ENCODE measurements around the gene AURKA. TPM values are rescaled to one million over a fixed set of nuclear protein-coding genes. Genes with fewer than 3 reads are reported as not detected.

AURKA gene
- total and polyA plus RNA-seq, 9 of the 15 experiments (the other 6 are each of a cell fraction or from before 2014, with no cell fraction given) = 72.7 to 162 (median 113) TPM

DNA sequence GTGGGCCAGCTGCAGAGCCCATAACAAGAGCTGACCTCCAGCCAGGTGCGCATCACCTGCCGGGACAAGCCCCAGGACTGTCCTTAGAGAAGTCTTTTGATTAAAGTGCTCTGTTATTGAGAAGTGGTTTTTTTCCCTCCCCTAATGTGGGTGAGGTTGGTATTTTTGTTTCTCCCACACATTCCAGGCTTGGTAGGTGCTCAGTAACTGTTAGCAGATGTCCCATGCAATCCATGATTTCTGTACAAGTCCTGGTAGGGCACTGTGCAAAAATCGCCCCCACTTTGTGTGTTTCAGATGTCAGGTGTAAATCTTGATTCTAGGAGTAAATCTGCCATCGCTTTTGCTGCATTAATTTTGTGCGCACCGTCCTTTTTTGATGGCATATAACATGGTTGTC lies 28.5 kb downstream of the AURKA start:
- Histone ChIP-seq H3K4me3 (no peak overlapping the region), H2AFZ (ENCODE audit: low read depth, low read length) (no peak overlapping the region), H3K4me2 (ENCODE audit: insufficient read depth, low read length) (peak overlapping the region; percentile 90), H3K9ac (ENCODE audit: insufficient read depth in 1 of 2, low read depth in 2 of 2, low read length in 2 of 2) (peak overlapping the region in 1 of 2 experiments; percentile 81; a peak in 2 of 4 replicates), H3K27ac (ENCODE audit: extremely low read depth, low read depth, low read length) (peak overlapping the region; percentile 81), H3K27me3 (ENCODE audit: control insufficient read depth in 2 of 2, insufficient read depth in 2 of 2, low read length in 2 of 2) (no peaks in the 10 kb centered on the region), H3K79me2 (ENCODE audit: control insufficient read depth, insufficient read depth, low read length) (peaks cover 61% of the 10 kb centered on the region), H3K9me3 (replicated peaks; ENCODE audit: control insufficient read depth, insufficient read depth, low read depth, low read length) (no peaks in the 10 kb centered on the region), H4K20me1 (replicated peaks; ENCODE audit: control insufficient read depth, insufficient read depth, low read length) (no peaks in the 10 kb centered on the region), H3K36me3 (ENCODE audit: control insufficient read depth, insufficient read depth, low read length) (peaks cover 56% of the 10 kb centered on the region), H3K9me1 (ENCODE audit: control insufficient read depth, insufficient read depth, low read length) (no peaks in the 10 kb centered on the region), H3K4me1 (replicated peaks in 1 of 2; ENCODE audit: control insufficient read depth in 2 of 2, insufficient read depth in 2 of 2, low read length in 2 of 2) (peaks cover 31 to 50% of the 10 kb centered on the region in 2 experiments)
- DNase-seq (ENCODE audit: extremely low read depth in 1 of 4, low spot score in 3 of 4) = no peak
- ChIA-PET POLR2A (interaction anchor here (0.7 to 2.3 kb wide), 4 partner anchors 9 to 221 kb away, joined by 3 to 9 read pairs (median 6); partner anchors contain the start of genes AURKA and CSTF1), CTCF (ENCODE audit: low intra/inter-chr PET ratio) (no interaction called here)
- FAIRE-seq = no peak
- TF ChIP-seq GATA2 (CRISPR knock-in tag; IDR thresholded peaks at IDR 0.05) (no peak), ID3 (CRISPR knock-in tag; IDR thresholded peaks at IDR 0.05) (no peak), ID3 (tag; IDR thresholded peaks at IDR 0.05) (no peak)
- WGBS (ENCODE audit: insufficient coverage, low coverage, missing lambda C conversion rate) = 64% methylated on average over 6 of the region's 6 CpGs
- BruUV-seq (replicated peaks) = no TSS peak
- no peak for ATAC-seq
- intact Hi-C loops (cut with micrococcal nuclease) = loop anchor here (1.0 to 2.0 kb wide), 2 partner anchors 29 to 49 kb away; partner anchors contain the start of genes AURKA, CASS4 and CSTF1
- in situ Hi-C loops (cut with MboI) = loop anchor here (25.0 kb wide), 1 partner anchor 1276 kb away; no protein-coding TSS in a partner anchor

DNA sequence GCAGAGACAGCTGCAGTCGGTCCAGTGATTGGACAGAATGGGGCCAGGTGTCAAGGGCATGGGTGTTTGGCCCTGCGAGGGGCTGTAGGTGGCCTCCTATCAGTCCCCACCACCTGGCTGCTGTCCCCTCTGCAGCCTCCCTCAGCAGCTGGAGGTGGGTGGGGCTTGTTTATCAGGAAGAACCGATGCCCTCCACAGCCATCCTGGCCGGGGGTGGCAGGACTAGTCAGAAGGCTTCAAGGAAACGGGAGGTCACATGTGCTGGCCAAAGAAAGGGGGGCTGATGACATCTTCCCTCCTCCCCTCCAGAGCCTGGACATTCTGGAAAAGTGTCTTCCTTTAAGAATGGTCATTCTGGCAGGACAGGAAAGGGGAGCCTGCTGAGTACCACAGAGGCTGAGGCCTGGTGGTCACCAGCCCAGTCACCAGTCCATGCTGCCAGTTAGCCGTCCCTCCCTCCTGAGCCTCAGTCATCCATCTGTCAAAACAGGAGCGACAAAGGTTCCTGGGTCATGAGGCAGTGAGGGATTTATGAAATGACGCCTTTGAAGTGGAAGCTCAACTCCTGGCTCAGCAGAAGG lies 29.1 kb downstream of the AURKA start:
- DNase-seq (ENCODE audit: extremely low read depth in 1 of 4, low spot score in 3 of 4) = peak; percentile 93 to 98 (median 96)
- ChIA-PET CTCF (ENCODE audit: low intra/inter-chr PET ratio) (no interaction called here), POLR2A (interaction anchor here (0.6 to 2.3 kb wide), 9 partner anchors 9 to 222 kb away, joined by 3 to 9 read pairs (median 3); partner anchors contain the start of genes AURKA, CASS4 and CSTF1)
- 1% methylated on average over 8 of the region's 8 CpGs for WGBS (ENCODE audit: insufficient coverage, low coverage, missing lambda C conversion rate)
- ATAC-seq = peak; percentile 68
- Histone ChIP-seq H3K9ac (ENCODE audit: insufficient read depth in 1 of 2, low read depth in 2 of 2, low read length in 2 of 2) (peak overlapping the region; percentile 75 to 81), H3K4me2 (ENCODE audit: insufficient read depth, low read length) (peak overlapping the region; percentile 90), H3K4me1 (replicated peaks in 1 of 2; ENCODE audit: control insufficient read depth in 2 of 2, insufficient read depth in 2 of 2, low read length in 2 of 2) (peaks cover 36 to 55% of the 10 kb centered on the region in 2 experiments), H4K20me1 (replicated peaks; ENCODE audit: control insufficient read depth, insufficient read depth, low read length) (no peaks in the 10 kb centered on the region), H2AFZ (ENCODE audit: low read depth, low read length) (peak overlapping the region; percentile 58), H3K27me3 (ENCODE audit: control insufficient read depth in 2 of 2, insufficient read depth in 2 of 2, low read length in 2 of 2) (no peaks in the 10 kb centered on the region), H3K79me2 (ENCODE audit: control insufficient read depth, insufficient read depth, low read length) (peaks cover 61% of the 10 kb centered on the region), H3K4me3 (peak overlapping the region; percentile 1; the same call in 1 of the 2 replicates), H3K36me3 (ENCODE audit: control insufficient read depth, insufficient read depth, low read length) (peaks cover 51% of the 10 kb centered on the region), H3K9me3 (replicated peaks; ENCODE audit: control insufficient read depth, insufficient read depth, low read depth, low read length) (no peaks in the 10 kb centered on the region), H3K9me1 (ENCODE audit: control insufficient read depth, insufficient read depth, low read length) (no peaks in the 10 kb centered on the region), H3K27ac (ENCODE audit: extremely low read depth, low read depth, low read length) (peak overlapping the region; percentile 81)
- no TSS peak for BruUV-seq (replicated peaks)
- in situ Hi-C loops (cut with MboI) (loop anchor here (25.0 kb wide), 1 partner anchor 1276 kb away; no protein-coding TSS in a partner anchor), intact Hi-C loops (cut with micrococcal nuclease) (loop anchor here (1.0 to 2.0 kb wide), 2 partner anchors 29 to 50 kb away; partner anchors contain the start of genes AURKA, CASS4 and CSTF1)
- FAIRE-seq = peak; percentile 94
- peak; percentile 28 for TF ChIP-seq SMAD1 (IDR thresholded peaks at IDR 0.05; ENCODE audit: low read depth, low read length, partially characterized antibody)
- TF ChIP-seq XRCC5 (IDR thresholded peaks at IDR 0.05; ENCODE audit: low read depth, low read length) = peak; percentile 42; the same call in 1 of the 2 replicates
- TF ChIP-seq DEAF1 (CRISPR knock-in tag; IDR thresholded peaks at IDR 0.05) = no peak
- peak; percentile 61; the same call in 1 of the 2 replicates for TF ChIP-seq ETV5 (CRISPR knock-in tag; IDR thresholded peaks at IDR 0.05; ENCODE audit: low read depth)
- TF ChIP-seq NFYB (IDR thresholded peaks at IDR 0.05; ENCODE audit: extremely low read depth, insufficient read length) = no peak
- peak; percentile 99 for TF ChIP-seq ARID1B (IDR thresholded peaks at IDR 0.05)
- no peak for TF ChIP-seq SAP30 (IDR thresholded peaks at IDR 0.05; ENCODE audit: borderline replicate concordance, insufficient read depth, low read depth, low read length, poor library complexity, severe bottlenecking)
- no peak for TF ChIP-seq U2AF2 (optimal IDR thresholded peaks at IDR 0.05; ENCODE audit: low read depth, low read length)
- no peak for TF ChIP-seq POLR3G (IDR thresholded peaks at IDR 0.05; ENCODE audit: extremely low read depth, insufficient read length, insufficient replicate concordance)

Data from K562 (cell line).